ENCODE results near the gene TMEM163.
"Not testable (repeated sequence)": the region's sequence is repeated elsewhere in the genome, so short reads cannot be mapped to it uniquely, and the experiment has no call there.

Gene TMEM163

DNA sequence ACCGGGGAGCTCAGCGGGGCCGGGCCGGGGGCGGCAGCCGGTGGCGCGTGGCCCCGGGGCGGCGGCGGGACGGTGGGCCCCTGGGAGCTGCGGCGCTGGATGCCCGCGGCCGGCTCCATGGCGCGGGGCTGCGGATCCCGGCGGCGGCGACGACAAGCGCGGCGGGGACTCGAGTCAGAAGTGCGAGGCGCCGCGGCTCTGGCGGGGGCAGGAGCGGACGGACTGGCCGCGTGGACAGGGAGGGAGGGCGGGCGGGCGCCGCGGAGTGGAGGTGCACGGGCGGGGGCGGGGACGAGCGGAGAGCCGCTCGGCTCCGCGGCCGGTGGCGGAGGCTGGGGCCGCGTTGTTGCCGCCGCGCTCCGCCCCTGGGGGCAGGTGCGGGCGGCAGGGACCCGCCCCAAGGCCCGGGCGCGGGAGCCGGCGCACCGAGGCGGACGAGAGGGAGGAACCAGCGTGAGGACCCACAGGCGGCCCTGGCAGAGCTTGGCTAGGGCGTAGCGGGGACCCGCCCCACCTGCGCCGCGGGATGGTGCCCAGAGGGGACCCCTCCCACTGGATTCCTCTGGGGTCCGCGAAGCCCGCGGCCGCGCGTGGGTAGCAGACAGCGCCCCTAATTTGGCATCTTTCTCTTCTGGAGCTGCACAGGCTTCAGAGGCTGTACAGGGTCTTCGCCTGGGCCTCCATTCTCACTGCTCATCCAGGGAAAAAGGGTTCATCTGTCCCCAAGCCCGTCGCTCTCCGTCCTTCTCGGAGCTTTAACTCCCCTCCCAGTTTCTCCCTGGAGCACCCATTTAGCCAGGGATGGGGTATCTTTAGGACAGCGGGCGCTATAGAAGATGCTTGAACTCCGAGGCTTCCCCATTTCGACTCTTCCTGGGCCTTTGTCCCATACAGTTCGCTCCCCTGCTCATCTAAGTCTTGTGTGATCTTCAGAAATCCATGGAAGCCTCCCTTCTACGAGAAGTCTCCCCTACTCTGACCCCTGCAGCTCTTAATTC, at the start of gene TMEM163:
TSS of gene TMEM163 (minus strand) at position 184 of the 998 bp plus-strand sequence.
- DNase-seq = no peak

DNA sequence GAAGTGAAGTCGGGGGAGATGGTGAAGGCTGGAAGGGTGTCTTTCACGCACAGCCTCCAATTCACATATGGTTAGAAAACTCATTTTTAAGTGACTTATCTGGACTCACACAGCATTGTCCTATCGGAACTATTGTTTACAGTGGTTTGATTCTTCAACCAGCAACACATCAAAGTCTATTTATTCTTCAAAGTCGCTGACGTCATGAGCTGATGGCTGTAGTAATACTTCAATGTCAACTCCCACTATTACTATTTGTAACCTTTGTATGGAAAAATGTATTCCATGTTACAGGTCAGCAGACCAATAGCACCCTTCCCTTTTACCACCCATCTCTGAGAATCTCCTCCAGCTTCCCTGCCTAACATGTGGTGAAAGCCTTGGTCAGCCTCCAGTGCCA, 47.8 kb upstream of the TMEM163 start:
- no peak for DNase-seq

DNA sequence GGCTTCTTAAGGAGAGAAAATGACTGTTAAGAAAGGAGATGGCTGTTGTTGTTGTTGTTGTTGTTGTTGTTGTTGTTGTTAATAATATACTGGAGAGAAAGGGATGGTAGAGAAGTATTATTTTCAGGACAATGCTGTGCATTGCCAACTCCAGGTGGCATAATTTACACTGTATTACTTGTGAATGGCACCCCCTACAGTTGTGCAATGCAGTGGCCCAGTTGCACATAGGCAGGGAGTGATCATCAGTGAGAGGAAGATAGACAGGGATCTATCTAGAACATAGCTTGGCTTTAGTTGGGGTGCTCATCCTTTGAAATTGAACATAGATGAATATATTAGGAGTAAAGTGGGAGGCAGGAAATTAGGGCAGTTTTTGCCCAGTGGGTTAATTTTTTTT, 47.2 kb upstream of the TMEM163 start:
- no peak for DNase-seq

DNA sequence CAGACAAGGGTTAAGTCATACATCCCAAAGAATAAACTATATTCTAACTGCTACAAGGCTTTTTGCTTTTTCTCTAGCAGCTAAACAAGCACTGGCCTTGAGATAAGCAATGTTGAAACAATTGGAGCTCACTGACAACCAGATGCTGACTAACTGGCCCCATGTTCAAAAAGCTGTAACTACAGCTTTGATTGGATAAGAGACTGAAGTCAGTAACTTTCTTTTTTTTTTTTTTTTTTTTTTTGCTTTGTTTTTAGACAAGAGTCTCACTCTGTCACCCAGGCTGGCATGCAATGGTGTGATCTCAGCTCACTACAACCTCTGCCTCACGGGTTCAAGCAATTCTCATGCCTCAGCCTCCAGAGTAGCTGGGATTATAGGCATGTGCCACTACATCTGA, 45.4 kb upstream of the TMEM163 start:
- no peak for DNase-seq

DNA sequence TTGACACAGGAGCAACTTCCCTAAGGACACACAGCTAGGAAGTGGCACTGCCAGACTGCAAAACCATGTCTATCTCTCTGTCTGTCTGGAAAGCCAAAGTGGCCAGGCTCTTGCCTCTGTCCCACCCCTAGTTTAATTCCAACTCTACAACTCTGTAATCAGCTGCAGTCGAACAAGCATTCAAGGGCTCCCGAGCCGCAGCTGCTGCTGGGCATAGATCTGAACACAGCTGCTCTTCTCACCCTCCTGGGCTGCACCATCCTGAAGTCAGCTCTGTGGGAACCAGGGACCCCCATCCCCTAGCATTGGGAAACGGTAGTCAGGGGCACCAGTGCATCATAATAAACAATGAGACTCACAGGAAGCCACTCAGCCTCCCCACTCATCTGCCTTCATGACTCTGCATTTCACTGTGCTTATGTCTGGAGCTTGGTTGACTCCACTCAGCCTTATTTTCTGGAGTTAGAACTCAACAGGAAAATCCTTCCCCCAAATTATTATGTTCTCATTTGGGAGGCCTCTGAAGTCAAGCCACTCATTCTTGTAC, 44.4 kb upstream of the TMEM163 start:
- no peak for DNase-seq

DNA sequence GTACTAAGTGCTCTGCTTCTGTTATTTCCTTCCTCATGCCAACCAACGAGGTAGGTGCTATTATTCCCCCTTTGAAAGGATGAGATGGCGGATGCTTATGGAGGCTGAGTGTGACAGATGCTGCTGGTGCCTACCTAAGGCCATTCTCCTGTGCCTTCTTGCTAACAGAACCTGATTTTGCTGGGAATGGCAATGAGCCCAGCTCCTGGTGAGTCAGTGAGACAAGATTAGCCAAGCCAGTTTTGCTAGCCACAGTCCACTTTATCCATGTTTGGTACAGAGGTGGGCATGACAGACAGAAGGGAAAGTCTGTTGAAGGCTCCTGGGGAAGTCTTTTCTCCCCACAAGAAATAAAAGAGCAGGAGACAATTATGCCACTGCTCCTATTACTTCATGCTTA, 43.7 kb upstream of the TMEM163 start:
- no peak for DNase-seq

DNA sequence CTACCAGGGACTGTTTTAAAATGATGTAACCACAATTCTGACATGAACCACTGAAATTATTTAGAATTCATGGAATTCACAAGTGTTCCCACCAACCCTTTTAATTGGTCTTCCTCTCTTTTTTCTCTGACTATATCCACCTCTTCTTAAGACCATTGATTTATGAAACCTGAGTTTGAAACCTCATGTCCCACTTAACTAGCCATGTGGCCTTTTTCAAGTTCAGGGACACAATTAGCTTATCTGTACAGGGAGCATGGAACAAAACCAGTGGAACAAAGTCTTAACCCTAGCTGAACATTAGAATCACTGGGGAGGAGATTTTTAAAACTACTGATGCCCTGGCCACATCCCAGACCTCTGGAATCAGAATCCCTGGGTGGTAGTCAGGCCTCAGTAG, 41.6 kb upstream of the TMEM163 start:
- DNase-seq = no peak

DNA sequence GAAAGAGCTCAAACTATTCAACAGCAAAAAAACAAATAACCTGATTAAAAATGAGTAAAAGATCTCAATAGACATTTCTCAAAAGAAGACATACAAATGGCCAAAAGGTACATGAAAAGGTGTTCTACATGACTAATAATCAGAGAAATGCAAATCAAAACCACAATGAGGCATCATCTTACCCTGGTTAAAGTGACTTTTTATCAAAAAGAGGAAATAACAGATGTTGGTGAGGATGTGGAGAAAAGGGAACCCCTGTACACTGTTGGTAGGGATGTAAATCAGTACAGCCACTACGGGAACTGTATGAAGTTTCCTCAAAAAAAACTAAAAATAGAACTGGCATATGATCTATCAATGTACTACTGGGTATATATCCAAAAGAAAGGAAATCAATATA, 39.8 kb upstream of the TMEM163 start:
- DNase-seq = peak; percentile 66

DNA sequence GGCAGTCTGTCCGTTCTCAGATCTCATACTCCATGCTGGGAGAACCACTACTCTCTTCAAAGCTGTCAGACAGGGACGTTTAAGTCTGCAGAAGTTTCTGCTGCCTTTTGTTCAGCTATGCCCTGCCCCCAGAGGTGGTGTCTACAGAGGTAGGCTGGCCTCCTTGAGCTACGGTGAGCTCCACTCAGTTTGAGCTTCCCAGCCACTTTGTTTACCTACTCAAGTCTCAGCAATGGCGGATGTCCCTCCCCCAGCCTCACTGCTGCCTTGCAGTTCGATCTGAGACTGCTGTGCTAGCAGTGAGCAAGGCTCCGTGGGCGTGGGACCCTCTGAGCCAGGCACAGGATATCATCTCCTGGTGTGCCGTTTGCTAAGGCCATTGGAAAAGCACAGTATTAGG, 33.2 kb upstream of the TMEM163 start:
- DNase-seq = not testable (repeated sequence)

DNA sequence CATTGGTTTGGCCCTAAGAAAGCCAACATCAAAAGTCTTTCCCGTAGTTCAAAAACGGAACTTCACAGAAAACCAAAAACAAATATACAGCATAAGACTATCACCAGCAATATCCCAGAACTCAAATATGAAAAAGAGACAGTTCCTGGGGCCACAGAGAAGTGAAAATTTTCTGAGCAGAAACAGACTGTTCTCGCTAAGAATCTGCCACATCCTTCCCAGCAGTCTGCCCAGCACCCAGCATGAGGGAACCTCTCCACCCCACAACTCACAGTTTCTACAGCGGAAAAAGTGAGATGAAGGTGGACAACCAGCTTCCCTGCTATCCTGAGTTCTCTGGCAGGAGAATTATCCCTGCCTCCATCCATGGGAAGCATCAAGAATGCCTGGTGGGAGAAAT, 26.7 kb upstream of the TMEM163 start:
- no peak for DNase-seq

DNA sequence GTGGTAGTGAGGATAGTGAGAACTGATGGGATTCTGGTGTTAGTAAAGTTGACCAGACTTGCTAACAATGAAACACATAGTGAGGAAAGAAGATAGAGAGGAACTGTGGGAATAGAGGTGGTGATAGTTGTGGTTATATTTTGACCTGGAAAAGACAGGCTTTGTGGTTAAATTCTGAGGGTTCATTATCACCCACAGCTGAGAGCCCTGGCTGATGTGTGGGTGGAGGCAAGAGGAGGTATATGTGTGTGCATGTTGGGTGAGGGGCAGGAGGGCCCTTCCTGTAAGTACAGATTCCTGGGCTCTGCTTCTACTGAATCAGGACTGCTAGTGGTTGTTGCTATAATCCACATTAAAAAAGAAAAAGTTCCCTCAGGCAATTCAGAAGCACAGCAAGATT, 26.2 kb upstream of the TMEM163 start:
- no peak for DNase-seq

DNA sequence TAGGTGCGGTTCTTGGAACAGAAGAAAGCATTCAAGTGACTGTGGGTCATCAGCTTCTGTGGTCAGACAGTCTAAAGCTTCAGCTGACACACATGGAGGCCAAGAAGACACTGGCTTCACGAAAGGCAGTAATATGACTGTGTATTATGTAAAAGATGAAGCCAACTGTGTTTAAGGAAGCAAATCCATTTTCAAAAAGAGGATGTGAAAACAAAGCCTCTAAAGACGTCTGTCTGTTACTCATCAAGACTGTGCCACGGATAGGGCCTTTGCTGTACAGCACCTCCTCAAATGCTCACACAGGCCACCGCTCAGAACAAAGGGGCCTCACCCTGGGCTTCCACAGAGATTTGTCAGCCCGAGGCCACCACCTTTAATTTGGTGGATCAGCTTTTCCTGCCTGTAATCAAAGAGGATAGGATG, 21.1 kb upstream of the TMEM163 start:
- DNase-seq = peak; percentile 96

DNA sequence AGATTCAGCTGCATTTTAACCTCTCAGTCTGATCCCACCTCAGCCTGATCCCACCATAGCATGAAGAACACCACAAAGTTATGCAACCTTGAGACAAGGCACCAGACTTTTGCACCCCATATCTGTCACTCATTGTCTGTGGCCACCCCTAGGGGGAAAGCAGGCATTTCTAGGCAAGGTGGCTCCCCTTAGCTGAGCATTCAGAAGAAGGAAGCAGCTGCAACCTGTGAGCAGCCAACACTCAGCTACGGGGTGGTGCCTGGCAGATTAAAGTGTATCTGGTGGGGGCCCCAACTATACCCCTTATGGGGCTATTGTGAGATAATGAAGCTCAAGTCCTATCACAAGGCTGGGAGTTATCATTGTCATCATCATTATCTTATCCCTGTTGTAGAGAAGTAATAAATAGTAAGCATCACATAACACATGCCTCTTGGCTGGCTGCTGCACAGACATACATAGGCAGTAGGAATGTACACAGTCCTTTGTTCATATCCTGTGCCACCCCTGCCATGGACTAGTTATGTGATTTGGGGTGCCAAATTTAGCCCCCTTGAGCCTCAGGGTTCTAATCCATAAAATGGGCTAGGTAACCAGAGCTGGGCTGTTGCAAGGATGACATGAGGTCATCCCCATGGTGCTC, 20.6 kb upstream of the TMEM163 start:
- DNase-seq = no peak

DNA sequence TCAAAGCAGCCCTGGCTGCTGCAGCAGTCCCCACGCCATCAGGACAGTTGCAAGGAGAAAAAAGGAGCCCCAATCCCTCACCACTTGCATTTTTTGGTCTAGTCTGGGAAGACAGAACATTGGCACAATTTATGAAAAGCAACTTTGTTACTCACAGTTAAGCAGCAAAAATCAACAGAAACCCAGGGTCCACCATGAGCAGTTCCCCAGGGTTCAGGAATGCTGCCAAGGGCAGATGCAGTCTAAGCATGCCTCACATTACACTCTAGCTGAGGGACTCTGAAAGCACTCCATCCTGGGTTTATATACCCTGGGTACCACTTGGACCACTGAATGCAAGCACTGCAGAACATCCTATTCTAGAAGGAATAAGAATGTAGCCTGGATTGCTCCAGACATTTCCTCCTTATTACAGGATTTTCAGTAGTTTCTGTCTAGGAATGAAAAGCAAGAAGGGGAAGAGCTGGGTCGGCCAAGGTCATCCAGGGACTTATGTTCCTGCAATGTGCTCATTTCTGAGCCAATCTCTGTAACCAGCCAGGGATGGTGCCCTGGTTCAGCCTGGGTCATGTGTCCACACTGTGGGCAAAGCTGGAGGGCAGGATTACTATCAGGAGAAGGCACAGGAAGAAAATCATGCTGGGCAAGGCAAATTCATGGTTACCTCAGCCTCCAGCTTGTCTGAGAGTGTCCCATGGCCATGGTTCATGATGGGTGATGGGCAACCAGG, 19.5 kb upstream of the TMEM163 start:
- peak; percentile 61 for DNase-seq

DNA sequence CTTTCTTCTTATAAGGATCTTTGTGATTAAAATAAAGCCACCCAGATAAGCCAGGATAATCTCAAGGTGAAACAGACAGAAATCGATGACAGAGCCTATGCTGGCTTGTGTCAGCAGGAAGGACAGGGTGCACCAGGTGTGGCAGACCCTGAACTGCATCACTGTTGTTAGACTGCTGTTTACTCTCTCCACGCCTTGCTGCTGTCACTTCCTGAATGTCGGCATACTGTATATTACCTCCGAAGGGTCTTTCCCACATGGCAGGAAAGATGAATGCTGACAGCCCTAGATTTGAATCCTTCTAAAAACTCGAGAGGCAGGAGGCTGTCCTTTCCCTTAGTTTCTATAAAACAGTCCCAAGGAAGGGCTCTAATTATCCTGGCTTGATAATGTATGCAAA, 18.9 kb upstream of the TMEM163 start:
- no peak for DNase-seq

DNA sequence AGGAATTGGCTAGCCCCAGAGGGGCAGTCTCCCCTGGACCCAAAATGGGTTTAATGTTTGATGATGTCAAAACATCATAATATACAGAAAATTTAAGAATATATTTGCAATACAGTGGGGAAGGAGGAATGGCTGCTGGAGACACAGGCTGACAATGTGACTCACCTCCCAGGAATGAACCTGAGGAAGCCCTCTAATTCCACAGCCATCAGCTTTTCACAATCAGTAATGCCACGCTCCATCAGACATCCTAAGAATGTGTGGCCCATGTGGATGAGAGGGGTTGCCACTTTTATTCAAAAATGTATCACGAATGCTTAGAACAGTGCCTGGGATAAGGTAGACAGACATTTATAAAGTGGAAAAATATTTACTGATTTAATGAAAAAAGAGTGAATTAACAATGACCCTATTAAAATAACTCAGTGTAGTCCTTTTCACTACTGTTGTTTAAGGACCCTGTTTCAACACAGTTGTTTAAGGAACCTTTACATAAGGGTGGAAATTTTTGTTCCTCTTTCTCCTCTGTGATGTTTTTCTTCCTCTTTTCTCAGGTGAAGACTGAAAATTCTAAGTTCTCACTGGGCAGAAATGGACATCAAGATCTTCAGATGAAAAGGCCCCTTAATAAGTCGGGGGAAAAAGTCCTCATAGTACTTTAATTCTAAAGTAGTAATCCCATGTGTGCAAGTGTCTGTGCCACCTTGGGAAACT, 17.5 kb upstream of the TMEM163 start:
- peak; percentile 61 for DNase-seq

DNA sequence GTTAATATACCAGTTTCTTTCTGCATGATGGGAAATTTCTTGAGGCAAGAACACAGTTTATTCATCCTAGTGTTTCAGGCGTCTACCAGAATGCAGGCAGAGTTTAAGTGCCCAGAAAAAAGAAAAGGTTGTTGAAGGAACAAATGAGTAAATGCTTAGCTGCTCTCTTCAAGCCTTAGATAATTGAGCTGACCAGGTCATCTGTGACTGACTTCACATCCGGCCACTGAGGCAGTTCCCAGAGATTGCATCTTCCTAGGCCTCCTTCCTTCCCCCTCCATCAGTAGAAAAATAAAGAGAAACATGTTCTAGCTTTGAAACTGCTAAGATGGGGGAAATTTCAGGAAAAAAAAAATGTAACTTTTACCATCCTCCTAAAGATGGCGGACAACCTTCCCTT, 9.4 kb upstream of the TMEM163 start:
- DNase-seq = no peak

DNA sequence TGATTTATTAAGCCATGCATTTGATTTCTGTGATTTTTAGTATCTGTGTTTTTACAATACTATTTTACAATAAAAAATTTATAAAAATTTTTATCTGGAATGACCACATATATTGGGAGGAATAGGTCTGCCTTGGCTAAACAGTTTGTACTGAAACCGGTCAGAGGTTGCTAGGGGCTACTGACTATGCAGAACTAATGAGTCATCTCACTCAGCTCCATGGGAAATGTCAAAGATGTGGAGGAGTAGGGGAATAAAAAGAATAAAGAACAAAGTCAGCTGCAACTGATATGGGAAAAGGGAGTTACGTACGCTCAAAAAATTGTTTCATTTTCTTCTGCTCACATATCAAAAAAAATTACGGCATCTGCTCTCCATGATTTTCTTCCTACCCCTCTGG, 8.6 kb upstream of the TMEM163 start:
- DNase-seq = peak; percentile 60

DNA sequence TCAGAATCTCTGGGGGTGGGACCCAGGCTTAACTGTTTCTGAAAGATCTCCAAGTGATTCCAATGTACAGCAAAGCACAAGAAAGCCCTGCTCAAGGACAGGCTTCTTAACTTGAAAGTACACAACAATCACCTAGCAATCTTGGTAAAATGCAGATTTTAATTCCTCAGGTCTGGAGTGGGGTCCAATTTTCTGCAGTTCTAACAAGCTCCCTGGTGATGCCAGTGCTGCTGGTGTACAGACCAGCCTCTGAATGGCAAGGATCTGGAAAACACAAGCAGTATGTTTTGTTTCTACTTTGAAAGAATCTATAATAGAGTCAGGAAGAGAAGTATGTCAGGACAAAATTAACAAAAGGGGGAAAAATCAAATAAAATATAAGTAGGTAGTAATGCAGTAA, 7.8 kb upstream of the TMEM163 start:
- no peak for DNase-seq

DNA sequence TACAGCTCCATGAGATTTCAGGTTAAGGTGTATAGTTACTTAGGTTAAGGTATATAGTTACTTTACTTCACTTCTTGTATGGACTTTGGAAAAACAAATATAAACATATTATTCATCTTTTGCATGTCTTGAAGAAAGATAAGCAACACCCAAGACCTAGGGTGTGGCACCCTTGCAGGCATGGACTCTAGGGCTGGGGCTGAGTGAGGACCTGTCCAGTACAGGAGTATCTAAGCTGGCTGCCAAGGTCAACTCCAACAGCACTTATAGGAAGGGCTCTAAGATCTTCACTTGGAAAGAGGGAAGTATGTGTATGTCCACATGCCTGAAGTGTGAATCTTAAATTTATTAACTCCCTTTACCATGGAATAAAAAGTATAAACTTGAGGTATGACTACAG, 7.1 kb upstream of the TMEM163 start:
- DNase-seq = no peak

DNA sequence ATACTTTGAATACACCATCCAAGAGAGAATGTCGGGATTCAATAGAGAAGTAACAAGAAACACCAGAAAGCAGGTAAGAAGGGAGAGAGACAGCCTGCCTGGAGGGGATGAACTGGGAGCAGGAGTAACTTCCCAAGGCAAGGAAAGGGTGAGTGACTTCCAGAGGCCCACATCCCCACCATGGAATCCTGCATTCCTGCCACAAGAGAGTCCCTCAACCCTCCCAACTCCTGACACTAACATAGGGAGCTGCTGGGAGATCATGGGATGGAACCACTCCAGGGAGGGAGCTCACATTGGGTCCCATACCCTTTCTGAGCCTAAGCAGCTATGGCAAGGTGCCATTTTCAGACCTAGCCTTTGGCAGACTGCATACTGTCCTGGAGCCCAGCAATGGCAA, 5.5 kb upstream of the TMEM163 start:
- DNase-seq = no peak

DNA sequence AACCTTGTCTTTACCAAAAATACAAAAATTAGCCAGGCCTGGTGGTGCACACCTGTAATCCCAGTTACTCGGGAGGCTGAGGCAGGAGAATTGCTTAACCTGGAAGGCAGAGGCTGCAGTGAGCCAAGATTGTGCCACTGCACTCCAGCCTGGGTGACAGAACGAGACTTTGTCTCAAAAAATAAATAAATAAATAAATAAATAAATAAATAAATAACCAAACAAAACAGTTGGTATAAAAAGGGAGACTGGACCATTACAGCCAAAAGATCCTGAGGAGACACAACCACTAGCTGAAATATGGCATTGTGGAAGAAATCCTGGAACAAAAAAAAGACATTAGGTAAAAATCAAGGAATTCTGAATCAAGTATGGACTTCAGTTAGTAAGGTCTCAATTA, 4.9 kb upstream of the TMEM163 start:
- DNase-seq = not testable (repeated sequence)

DNA sequence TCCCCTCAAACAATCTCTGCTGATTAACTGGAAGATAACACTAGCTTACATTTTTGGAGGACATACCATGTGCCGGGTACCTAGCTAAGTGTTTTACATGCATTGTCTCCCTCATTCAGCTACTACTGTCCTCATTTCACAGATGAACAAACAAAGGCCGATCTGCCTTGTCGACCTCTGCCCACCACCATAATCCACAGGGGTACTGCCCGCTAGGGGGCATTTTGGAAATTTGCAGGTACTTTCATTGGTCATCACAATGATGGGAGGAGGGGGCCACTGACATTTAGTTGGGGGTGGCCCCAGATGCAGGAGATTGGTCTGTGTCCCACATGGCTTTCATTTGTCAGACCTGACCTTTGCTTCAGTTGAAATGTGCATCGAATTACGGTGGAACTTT, 3.9 kb upstream of the TMEM163 start:
- no peak for DNase-seq

All from suppressor macrophage treated with lipopolysaccharide for 4 hours (primary cell).